Measurements from ENCODE around the gene SLC29A3.

The SLC29A3 gene

GRCh38 chr10:71346731-71347130 is 27.7 kb downstream of the SLC29A3 start:
- no peak for DNase-seq (ENCODE audit: low read depth, low spot score)
- H3K4me3 ChIP-seq (ENCODE audit: low read length), result no peak overlapping the region
- no CpG with 5 or more reads among the region's 3 CpGs for WGBS (ENCODE audit: insufficient coverage, insufficient read length)
- no peaks in the 10 kb centered on the region for H3K36me3 ChIP-seq (ENCODE audit: control insufficient read depth, insufficient read depth, low read length)
- H3K27ac ChIP-seq (ENCODE audit: low read length), result no peak overlapping the region
- H3K9me3 ChIP-seq (ENCODE audit: control insufficient read depth, insufficient read depth, low read length), result no peaks in the 10 kb centered on the region
- H3K4me1 ChIP-seq (ENCODE audit: control insufficient read depth, insufficient read depth, low read length), result peaks cover 16% of the 10 kb centered on the region
- H3K27me3 ChIP-seq (ENCODE audit: control insufficient read depth, insufficient read depth, low read length), result no peaks in the 10 kb centered on the region

DNA sequence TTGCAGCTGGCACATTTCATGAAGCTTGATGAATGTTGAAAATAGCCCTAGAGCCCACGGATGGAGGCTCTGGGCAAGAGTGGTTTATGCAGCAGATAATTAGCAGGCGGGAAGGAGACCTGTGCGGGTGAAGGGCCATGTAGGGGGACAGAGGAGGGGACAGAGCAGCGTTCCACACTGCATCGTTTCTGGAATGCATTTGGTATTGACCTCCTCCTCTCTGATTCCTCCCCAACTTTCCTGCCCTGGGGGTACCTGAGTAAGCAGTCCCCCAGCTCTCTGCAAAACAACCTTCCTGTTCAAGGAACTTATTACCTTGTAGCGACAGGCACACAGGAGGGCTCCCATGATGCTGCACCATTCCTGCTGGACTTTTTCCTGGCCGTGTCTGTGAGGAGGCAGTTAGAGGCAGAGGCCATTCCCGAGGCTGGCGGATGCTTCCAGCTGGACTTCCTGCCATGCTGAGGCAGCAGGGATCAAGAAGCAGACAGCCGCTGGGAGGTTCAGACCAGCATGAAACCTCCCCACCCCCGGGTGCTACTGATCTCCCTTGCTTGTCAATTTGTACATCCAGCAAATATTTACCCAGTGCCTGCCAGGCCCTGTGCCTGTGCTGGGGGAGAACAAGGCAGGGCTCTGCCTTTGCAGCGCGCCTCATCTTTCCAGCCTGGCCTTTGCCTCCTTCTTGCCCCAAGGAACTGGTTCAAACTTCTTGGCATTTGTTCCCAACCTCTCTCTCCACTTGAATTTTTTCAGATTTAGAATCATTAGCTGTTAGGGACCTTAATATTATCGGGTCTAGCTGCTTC is 28.7 kb downstream of the SLC29A3 start:
- no peaks in the 10 kb centered on the region for H3K36me3 ChIP-seq (ENCODE audit: control insufficient read depth, insufficient read depth, low read length)
- H3K9me3 ChIP-seq (ENCODE audit: control insufficient read depth, insufficient read depth, low read length), result no peaks in the 10 kb centered on the region
- H3K27ac ChIP-seq (ENCODE audit: low read length), result no peak overlapping the region
- no peak overlapping the region for H3K4me3 ChIP-seq (ENCODE audit: low read length)
- WGBS (ENCODE audit: insufficient coverage, insufficient read length), result no CpG with 5 or more reads among the region's 14 CpGs
- H3K27me3 ChIP-seq (ENCODE audit: control insufficient read depth, insufficient read depth, low read length), result no peaks in the 10 kb centered on the region
- H3K4me1 ChIP-seq (ENCODE audit: control insufficient read depth, insufficient read depth, low read length), result peaks cover 16% of the 10 kb centered on the region
- DNase-seq (ENCODE audit: low read depth, low spot score), result no peak

DNA sequence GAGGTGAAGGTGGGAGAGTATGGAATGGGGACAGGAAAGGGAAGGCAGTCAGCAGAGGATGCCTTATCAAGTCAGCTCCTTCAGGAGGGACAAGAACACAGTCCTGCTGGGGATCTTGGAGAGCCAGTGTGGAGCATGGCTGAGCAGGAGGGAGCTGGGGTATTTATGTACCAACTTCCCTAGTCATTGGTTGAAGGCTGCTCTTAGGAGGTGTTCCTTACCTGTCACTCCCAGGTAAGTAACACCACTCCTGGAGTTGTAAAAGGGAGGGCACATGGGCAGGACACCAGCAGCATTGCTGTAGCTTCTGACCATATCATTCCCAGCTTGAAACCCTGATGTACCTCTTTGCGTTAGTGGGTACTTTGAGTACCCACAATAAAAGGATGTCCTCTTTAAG is 29.8 kb downstream of the SLC29A3 start:
- H3K4me3 ChIP-seq (ENCODE audit: low read length), result no peak overlapping the region
- no peak overlapping the region for H3K27ac ChIP-seq (ENCODE audit: low read length)
- no peaks in the 10 kb centered on the region for H3K27me3 ChIP-seq (ENCODE audit: control insufficient read depth, insufficient read depth, low read length)
- peaks cover 14% of the 10 kb centered on the region for H3K4me1 ChIP-seq (ENCODE audit: control insufficient read depth, insufficient read depth, low read length)
- no peaks in the 10 kb centered on the region for H3K36me3 ChIP-seq (ENCODE audit: control insufficient read depth, insufficient read depth, low read length)
- no CpG with 5 or more reads among the region's 1 CpG for WGBS (ENCODE audit: insufficient coverage, insufficient read length)
- no peak for DNase-seq (ENCODE audit: low read depth, low spot score)
- no peaks in the 10 kb centered on the region for H3K9me3 ChIP-seq (ENCODE audit: control insufficient read depth, insufficient read depth, low read length)

DNA sequence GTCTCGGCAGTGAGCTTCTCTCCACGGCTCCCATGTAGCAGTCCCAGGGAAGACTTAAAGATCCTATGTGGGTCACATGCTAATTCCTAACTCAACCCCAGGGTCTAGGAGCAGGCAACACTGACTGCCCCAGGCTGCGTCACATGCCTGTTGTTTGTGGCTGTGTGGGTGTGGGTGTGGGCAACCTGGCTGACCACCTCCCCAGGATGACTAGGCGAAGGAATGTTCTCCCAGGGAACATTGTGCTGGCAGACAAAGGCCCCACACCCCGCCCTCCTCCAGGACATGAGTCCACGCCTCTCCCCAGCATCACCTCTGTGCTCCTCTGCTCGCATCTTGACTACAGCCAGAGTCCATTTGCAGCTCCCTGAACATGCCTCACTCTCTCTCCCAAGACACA is 30.3 kb downstream of the SLC29A3 start:
- H3K9me3 ChIP-seq (ENCODE audit: control insufficient read depth, insufficient read depth, low read length), result no peaks in the 10 kb centered on the region
- DNase-seq (ENCODE audit: low read depth, low spot score), result no peak
- no peak overlapping the region for H3K27ac ChIP-seq (ENCODE audit: low read length)
- peaks cover 9% of the 10 kb centered on the region for H3K4me1 ChIP-seq (ENCODE audit: control insufficient read depth, insufficient read depth, low read length)
- no CpG with 5 or more reads among the region's 7 CpGs for WGBS (ENCODE audit: insufficient coverage, insufficient read length)
- no peaks in the 10 kb centered on the region for H3K36me3 ChIP-seq (ENCODE audit: control insufficient read depth, insufficient read depth, low read length)
- no peak overlapping the region for H3K4me3 ChIP-seq (ENCODE audit: low read length)
- H3K27me3 ChIP-seq (ENCODE audit: control insufficient read depth, insufficient read depth, low read length), result no peaks in the 10 kb centered on the region

- Histone ChIP-seq H3K27me3 (ENCODE audit: control insufficient read depth, insufficient read depth, low read length) (no peaks in the 10 kb centered on the region), H3K36me3 (ENCODE audit: control insufficient read depth, insufficient read depth, low read length) (no peaks in the 10 kb centered on the region), H3K9me3 (ENCODE audit: control insufficient read depth, insufficient read depth, low read length) (no peaks in the 10 kb centered on the region), H3K4me1 (ENCODE audit: control insufficient read depth, insufficient read depth, low read length) (peaks cover 1% of the 10 kb centered on the region; the same call in 1 of the 2 replicates), H3K27ac (ENCODE audit: low read length) (no peak overlapping the region), H3K4me3 (ENCODE audit: low read length) (no peak overlapping the region)
- WGBS (ENCODE audit: insufficient coverage, insufficient read length), result no CpG with 5 or more reads among the region's 6 CpGs
- DNase-seq (ENCODE audit: low read depth, low spot score), result no peak
Observed at GRCh38 chr10:71351087-71351486, 32.0 kb downstream of the SLC29A3 start.

DNA sequence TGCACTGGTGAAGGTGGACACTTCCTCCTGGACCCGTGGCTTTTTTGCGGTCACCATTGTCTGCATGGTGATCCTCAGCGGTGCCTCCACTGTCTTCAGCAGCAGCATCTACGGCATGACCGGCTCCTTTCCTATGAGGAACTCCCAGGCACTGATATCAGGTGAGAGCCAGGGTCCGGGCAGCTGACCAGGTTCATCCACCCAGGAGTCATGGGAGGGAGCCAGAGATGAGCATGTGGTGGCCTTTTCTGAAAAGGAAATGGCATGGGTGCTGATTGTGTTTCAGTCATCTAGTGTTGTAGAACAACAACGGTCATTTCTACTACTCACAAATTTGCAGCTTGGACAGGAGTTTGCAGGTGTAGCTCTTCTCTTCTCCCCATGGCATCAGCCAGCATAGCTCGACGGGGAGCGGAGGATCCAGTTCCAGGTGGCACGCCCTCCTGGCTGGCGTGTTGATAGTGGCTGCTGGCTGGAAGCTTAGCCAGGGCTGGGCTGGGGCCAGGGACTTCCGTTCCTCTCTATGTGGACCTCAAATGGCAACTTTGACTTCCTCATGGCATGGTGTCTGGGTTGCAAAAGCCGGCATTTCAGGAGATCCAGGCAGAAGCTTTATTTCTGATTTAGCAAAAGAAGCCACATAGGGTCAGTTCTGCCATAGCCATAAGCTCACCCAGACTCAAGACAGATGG is 32.7 kb downstream of the SLC29A3 start:
- no peak for DNase-seq (ENCODE audit: low read depth, low spot score)
- Histone ChIP-seq H3K36me3 (ENCODE audit: control insufficient read depth, insufficient read depth, low read length) (peaks cover 3% of the 10 kb centered on the region; the same call in 1 of the 2 replicates), H3K27me3 (ENCODE audit: control insufficient read depth, insufficient read depth, low read length) (no peaks in the 10 kb centered on the region), H3K4me1 (ENCODE audit: control insufficient read depth, insufficient read depth, low read length) (peaks cover 1% of the 10 kb centered on the region; the same call in 1 of the 2 replicates), H3K9me3 (ENCODE audit: control insufficient read depth, insufficient read depth, low read length) (no peaks in the 10 kb centered on the region), H3K4me3 (ENCODE audit: low read length) (no peak overlapping the region), H3K27ac (ENCODE audit: low read length) (no peak overlapping the region)
- no CpG with 5 or more reads among the region's 14 CpGs for WGBS (ENCODE audit: insufficient coverage, insufficient read length)

GRCh38 chr10:71353639-71354038 is 34.6 kb downstream of the SLC29A3 start:
- no peak for DNase-seq (ENCODE audit: low read depth, low spot score)
- no CpG with 5 or more reads among the region's 9 CpGs for WGBS (ENCODE audit: insufficient coverage, insufficient read length)
- no peak overlapping the region for H3K4me3 ChIP-seq (ENCODE audit: low read length)
- no peaks in the 10 kb centered on the region for H3K9me3 ChIP-seq (ENCODE audit: control insufficient read depth, insufficient read depth, low read length)
- H3K27ac ChIP-seq (ENCODE audit: low read length), result no peak overlapping the region
- H3K4me1 ChIP-seq (ENCODE audit: control insufficient read depth, insufficient read depth, low read length), result peaks cover 1% of the 10 kb centered on the region; the same call in 1 of the 2 replicates
- peaks cover 3% of the 10 kb centered on the region; the same call in 1 of the 2 replicates for H3K36me3 ChIP-seq (ENCODE audit: control insufficient read depth, insufficient read depth, low read length)
- H3K27me3 ChIP-seq (ENCODE audit: control insufficient read depth, insufficient read depth, low read length), result no peaks in the 10 kb centered on the region

DNA sequence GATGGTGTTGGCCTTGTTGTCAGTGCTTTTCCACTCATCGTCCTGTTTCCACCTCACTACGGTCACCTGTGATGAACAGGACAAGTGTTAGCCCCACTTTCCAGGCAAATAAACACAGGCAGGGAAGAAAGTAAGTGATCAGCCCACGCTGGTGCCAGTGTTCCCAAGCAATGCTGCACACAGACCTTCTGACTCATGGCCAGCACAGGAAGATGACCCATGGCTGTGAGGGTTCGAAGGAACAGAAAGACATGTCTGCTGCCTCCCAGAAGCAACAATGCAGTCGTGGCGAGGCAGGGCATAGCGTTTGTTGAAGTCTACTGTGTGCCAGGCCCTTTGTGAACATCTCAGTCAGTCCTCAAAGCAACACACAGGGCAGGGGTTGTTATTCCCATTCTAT is 35.7 kb downstream of the SLC29A3 start:
- Histone ChIP-seq H3K4me1 (ENCODE audit: control insufficient read depth, insufficient read depth, low read length) (no peaks in the 10 kb centered on the region), H3K27me3 (ENCODE audit: control insufficient read depth, insufficient read depth, low read length) (no peaks in the 10 kb centered on the region), H3K4me3 (ENCODE audit: low read length) (no peak overlapping the region), H3K9me3 (ENCODE audit: control insufficient read depth, insufficient read depth, low read length) (no peaks in the 10 kb centered on the region), H3K27ac (ENCODE audit: low read length) (no peak overlapping the region), H3K36me3 (ENCODE audit: control insufficient read depth, insufficient read depth, low read length) (peaks cover 3% of the 10 kb centered on the region; the same call in 1 of the 2 replicates)
- no CpG with 5 or more reads among the region's 7 CpGs for WGBS (ENCODE audit: insufficient coverage, insufficient read length)
- DNase-seq (ENCODE audit: low read depth, low spot score), result no peak

DNA sequence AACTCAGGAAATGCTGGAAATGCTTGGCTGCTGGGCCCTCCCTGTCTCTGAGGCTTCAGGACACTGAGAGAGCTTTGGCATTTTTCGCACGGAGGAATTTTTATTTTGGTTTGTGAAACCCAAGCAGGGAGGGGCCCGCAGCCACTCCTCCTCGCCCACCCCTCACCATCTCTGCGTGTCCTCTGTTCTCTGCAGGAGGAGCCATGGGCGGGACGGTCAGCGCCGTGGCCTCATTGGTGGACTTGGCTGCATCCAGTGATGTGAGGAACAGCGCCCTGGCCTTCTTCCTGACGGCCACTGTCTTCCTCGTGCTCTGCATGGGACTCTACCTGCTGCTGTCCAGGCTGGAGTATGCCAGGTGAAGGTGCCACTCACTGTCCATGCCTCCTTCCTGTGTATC is 36.8 kb downstream of the SLC29A3 start:
- Histone ChIP-seq H3K36me3 (ENCODE audit: control insufficient read depth, insufficient read depth, low read length) (peaks cover 3% of the 10 kb centered on the region; the same call in 1 of the 2 replicates), H3K27me3 (ENCODE audit: control insufficient read depth, insufficient read depth, low read length) (no peaks in the 10 kb centered on the region), H3K4me3 (ENCODE audit: low read length) (no peak overlapping the region), H3K27ac (ENCODE audit: low read length) (no peak overlapping the region), H3K4me1 (ENCODE audit: control insufficient read depth, insufficient read depth, low read length) (no peaks in the 10 kb centered on the region), H3K9me3 (ENCODE audit: control insufficient read depth, insufficient read depth, low read length) (no peaks in the 10 kb centered on the region)
- WGBS (ENCODE audit: insufficient coverage, insufficient read length), result no CpG with 5 or more reads among the region's 12 CpGs
- DNase-seq (ENCODE audit: low read depth, low spot score), result no peak

- WGBS (ENCODE audit: insufficient coverage, insufficient read length), result no CpG with 5 or more reads among the region's 7 CpGs
- DNase-seq (ENCODE audit: low read depth, low spot score), result no peak
Observed at GRCh38 chr10:71357792-71358265, 38.8 kb downstream of the SLC29A3 start.

More at GRCh38 chr10:71357792-71358265, 38.8 kb downstream of the SLC29A3 start:
- Histone ChIP-seq H3K27ac (ENCODE audit: low read length) (no peak overlapping the region), H3K27me3 (ENCODE audit: control insufficient read depth, insufficient read depth, low read length) (no peaks in the 10 kb centered on the region), H3K36me3 (ENCODE audit: control insufficient read depth, insufficient read depth, low read length) (peaks cover 7% of the 10 kb centered on the region; the same call in 1 of the 2 replicates), H3K4me1 (ENCODE audit: control insufficient read depth, insufficient read depth, low read length) (no peaks in the 10 kb centered on the region), H3K4me3 (ENCODE audit: low read length) (no peak overlapping the region), H3K9me3 (ENCODE audit: control insufficient read depth, insufficient read depth, low read length) (no peaks in the 10 kb centered on the region)

Data from iPS DF 6.9 (cell line).